Sigmoid colon (tissue), 3 donors: ENCODE data around the gene SMPDL3A.

Experiments
- CTCF ChIP-seq, 4 experiments: fragments of 450-650 bp in 3 of 4; fragments of 200-600 bp in 1 of 4; IDR thresholded peaks; one replicate each; pipeline ENCODE4 v1.5.1; 2016 to 2019; ENCODE audit warnings: antibody characterized with exemption in 4 of 4, mild to moderate bottlenecking in 3 of 4, moderate library complexity in 2 of 4
- POLR2A ChIP-seq, 2 donors: fragments of 450-650 bp; IDR thresholded peaks; one replicate each; pipeline ENCODE4 v1.6.1; 2016; ENCODE audit warnings: antibody characterized with exemption in 2 of 2, mild to moderate bottlenecking in 2 of 2, moderate library complexity in 2 of 2

- TF ChIP-seq CTCF (IDR thresholded peaks at IDR 0.05) (peak in 3 of 4 experiments; percentile 11 to 49 (median 28)), POLR2A (IDR thresholded peaks at IDR 0.05) (no peak)
Observed at GRCh38 chr6:122789182-122790027, at the start of gene SMPDL3A.
